Heart left ventricle (tissue), 13 donors: ENCODE results near the gene CYP4A22.

Experiments used
- POLR2A ChIP-seq, 2 donors: fragments of 450-650 bp; IDR thresholded peaks; one replicate each; pipeline ENCODE4 v1.6.1; 2017; ENCODE audit warnings: antibody characterized with exemption in 2 of 2, mild to moderate bottlenecking in 2 of 2, moderate library complexity in 2 of 2
- TF ChIP-seq, protein P1 (sequence below), 12 donors: fragments of 200-600 bp; sonication (generic) in 4 of 12; IDR thresholded peaks; one replicate each; pipeline versions ENCODE4 v1.5.0 to v1.8.0; 2018 to 2022; ENCODE audit warnings: antibody characterized with exemption in 12 of 12, mild to moderate bottlenecking in 5 of 12
- donor health status: ischemic (EF 13 %, LVEDD 7.1; RV severe dilation, severe dysfunction).
- donor health status: DM: no; HTN: yes; CAD: no.
- donor health status: DM: no; HTN: no; CAD: no.
- donor health status: ischemic (EF 25% LVEDD 6.9; RV normal size, moderate dysfunction).
- donor health status: ischemic (EF 25% LVEDD 5.7; RV mildly dilated, moderate dysfunction).
- donor health status: ischemic (EF 35%, LVEDD 5.7; RV mildly dilated, moderate dysfunction).
- donor health status: nonischemic (EF 11% LVEDD 7.7; RV severe dilation, severe dysfunction).
- donor health status: DM: yes; HTN: yes; CAD: no.
- donor health status: PGD.
- donor health status: ischemic (EF 29% LVEDD 5.4; RV normal size, mild dysfunction).
- donor health status: nonischemic (EF 23%, LVEDD 6.1; RV moderate dilation, normal function).

DNA sequence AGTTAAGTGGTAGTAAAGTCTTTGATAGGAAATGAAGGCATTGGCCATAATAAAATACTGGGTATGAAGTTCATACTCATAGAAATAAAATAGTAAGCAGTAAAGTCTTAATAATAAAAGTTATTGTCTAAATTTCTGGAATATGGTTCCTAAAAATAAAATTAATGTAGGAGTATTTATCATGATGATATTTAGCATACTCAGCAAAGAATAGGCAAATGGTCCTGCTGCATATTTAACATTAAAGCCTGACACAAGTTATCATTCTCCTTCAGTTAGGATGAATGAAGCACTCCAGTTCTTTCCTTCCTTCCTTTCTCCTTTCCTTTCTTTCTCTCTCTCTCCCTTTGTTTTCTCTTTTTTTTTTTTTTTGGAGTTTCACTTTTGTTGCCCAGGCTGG is 27.3 kb downstream of the CYP4A22 start:
- TF ChIP-seq, protein P1, sequence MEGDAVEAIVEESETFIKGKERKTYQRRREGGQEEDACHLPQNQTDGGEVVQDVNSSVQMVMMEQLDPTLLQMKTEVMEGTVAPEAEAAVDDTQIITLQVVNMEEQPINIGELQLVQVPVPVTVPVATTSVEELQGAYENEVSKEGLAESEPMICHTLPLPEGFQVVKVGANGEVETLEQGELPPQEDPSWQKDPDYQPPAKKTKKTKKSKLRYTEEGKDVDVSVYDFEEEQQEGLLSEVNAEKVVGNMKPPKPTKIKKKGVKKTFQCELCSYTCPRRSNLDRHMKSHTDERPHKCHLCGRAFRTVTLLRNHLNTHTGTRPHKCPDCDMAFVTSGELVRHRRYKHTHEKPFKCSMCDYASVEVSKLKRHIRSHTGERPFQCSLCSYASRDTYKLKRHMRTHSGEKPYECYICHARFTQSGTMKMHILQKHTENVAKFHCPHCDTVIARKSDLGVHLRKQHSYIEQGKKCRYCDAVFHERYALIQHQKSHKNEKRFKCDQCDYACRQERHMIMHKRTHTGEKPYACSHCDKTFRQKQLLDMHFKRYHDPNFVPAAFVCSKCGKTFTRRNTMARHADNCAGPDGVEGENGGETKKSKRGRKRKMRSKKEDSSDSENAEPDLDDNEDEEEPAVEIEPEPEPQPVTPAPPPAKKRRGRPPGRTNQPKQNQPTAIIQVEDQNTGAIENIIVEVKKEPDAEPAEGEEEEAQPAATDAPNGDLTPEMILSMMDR (IDR thresholded peaks at IDR 0.05), result no peak
- no peak for TF ChIP-seq POLR2A (IDR thresholded peaks at IDR 0.05)
